Measurements from ENCODE around the gene UMODL1.

- TF ChIP-seq, protein P1, sequence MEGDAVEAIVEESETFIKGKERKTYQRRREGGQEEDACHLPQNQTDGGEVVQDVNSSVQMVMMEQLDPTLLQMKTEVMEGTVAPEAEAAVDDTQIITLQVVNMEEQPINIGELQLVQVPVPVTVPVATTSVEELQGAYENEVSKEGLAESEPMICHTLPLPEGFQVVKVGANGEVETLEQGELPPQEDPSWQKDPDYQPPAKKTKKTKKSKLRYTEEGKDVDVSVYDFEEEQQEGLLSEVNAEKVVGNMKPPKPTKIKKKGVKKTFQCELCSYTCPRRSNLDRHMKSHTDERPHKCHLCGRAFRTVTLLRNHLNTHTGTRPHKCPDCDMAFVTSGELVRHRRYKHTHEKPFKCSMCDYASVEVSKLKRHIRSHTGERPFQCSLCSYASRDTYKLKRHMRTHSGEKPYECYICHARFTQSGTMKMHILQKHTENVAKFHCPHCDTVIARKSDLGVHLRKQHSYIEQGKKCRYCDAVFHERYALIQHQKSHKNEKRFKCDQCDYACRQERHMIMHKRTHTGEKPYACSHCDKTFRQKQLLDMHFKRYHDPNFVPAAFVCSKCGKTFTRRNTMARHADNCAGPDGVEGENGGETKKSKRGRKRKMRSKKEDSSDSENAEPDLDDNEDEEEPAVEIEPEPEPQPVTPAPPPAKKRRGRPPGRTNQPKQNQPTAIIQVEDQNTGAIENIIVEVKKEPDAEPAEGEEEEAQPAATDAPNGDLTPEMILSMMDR (IDR thresholded peaks at IDR 0.05; ENCODE audit: borderline replicate concordance, extremely low read depth, low read length, poor library complexity, severe bottlenecking): no peak
- TF ChIP-seq EZH2 (IDR thresholded peaks at IDR 0.05; ENCODE audit: borderline replicate concordance, low read depth, low read length, severe bottlenecking): no peak
Measured at GRCh38 chr21:42051788-42052187, 19.3 kb upstream of the UMODL1 start.
